ENCODE results near the gene KIAA0930.

Gene KIAA0930

GRCh38 chr22:45144916-45145315 is 95.8 kb downstream of the KIAA0930 start:
- DNase-seq (ENCODE audit: low read depth in 1 of 2, low spot score in 1 of 2) = no peak

- no peak for DNase-seq (ENCODE audit: low read depth in 1 of 2, low spot score in 1 of 2)
Observed at GRCh38 chr22:45142376-45142775, 98.3 kb downstream of the KIAA0930 start.

All from stimulated activated CD4-positive, alpha-beta T cell treated with anti-CD3 and anti-CD28 coated beads, Interleukin-15, amount 100 ng/mL, for 1 hour (primary cell).